GM12878 (cell line): ENCODE measurements around the gene ARHGEF7. TPM values are rescaled to one million over a fixed set of nuclear protein-coding genes. Genes with fewer than 3 reads are reported as not detected.

Experiments used
- ATAC-seq: fragments of 200-7000 bp; cut with Tn5 transposase; 3 replicates; pipeline ENCODE4 v1.9.1; 2020; ENCODE audit warnings: mild to moderate bottlenecking, moderate library complexity
- BruUV-seq: library from RNA; stranded (reverse); fragments of 400-500 nt; replicated peaks from 2 replicates; lab custom pipeline; 2021; lab: Mats Ljungman, UMichigan
- CTCF ChIA-PET: fragments of 300-600 bp; sonication (Branson Sonifier 250); formaldehyde crosslinking; extraction: SDS; loops from one replicate; lab custom pipeline; 2021; ENCODE audit warnings: inconsistent platforms; lab: Yijun Ruan, JAX
- POLR2A ChIA-PET: fragments of 350-600 bp; formaldehyde crosslinking; extraction: SDS; loops from one replicate; lab custom pipeline; 2021; ENCODE audit warnings: inconsistent platforms; lab: Charles Lee
- RAD21 ChIA-PET: fragments of 300-600 bp; sonication (Branson Sonifier 250); formaldehyde crosslinking; loops from one replicate; lab custom pipeline; 2023; ENCODE audit warnings: antibody characterized with exemption; ENCODE audit not compliant: unreplicated experiment; lab: Charles Lee
- SMC1A ChIA-PET: fragments of 300-600 bp; sonication (Branson Sonifier 250); formaldehyde crosslinking; loops from one replicate; lab custom pipeline; 2023; ENCODE audit not compliant: unreplicated experiment, uncharacterized antibody; lab: Charles Lee
- DNase-seq: peaks from one replicate; pipeline ENCODE4 v3.0.0-alpha.2; 2011; ENCODE audit warnings: low read depth, low spot score
- FAIRE-seq: peaks from 3 replicates; lab custom pipeline; 2011; peaks lifted over from hg19 to GRCh38; lab: Jason Lieb, UNC
- H2AFZ ChIP-seq: 2 replicates; pipeline ENCODE4 v1.6.0; 2011; ENCODE audit warnings: low read depth, low read length, control low read depth; ENCODE audit not compliant: control insufficient read depth
- H3K27ac ChIP-seq: 2 replicates; pipeline ENCODE4 v1.5.1; 2011; ENCODE audit warnings: control low read depth; ENCODE audit not compliant: control insufficient read depth, insufficient read depth
- H3K27me3 ChIP-seq, 2 experiments: replicated peaks in 1 of 2; 2 replicates each; pipeline versions ENCODE4 v1.6.0 to v1.6.1; 2011; ENCODE audit warnings: low read length in 1 of 2; ENCODE audit not compliant: control insufficient read depth in 2 of 2, insufficient read depth in 2 of 2
- H3K36me3 ChIP-seq, 2 experiments: 2 replicates each; pipeline ENCODE4 v1.5.1; 2011; ENCODE audit warnings: low read length in 1 of 2; ENCODE audit not compliant: control insufficient read depth in 2 of 2, insufficient read depth in 2 of 2
- H3K4me1 ChIP-seq: 2 replicates; pipeline ENCODE4 v1.6.1; 2011; ENCODE audit warnings: mild to moderate bottlenecking, low read length, moderate library complexity, mixed read lengths; ENCODE audit not compliant: control insufficient read depth, insufficient read depth
- H3K4me2 ChIP-seq: 2 replicates; pipeline ENCODE4 v1.6.0; 2011; ENCODE audit warnings: control low read depth; ENCODE audit not compliant: control insufficient read depth, insufficient read depth
- H3K4me3 ChIP-seq: fragments of 200-600 bp; sonication (generic); 2 replicates; pipeline ENCODE4 v1.5.1; 2016
- H3K79me2 ChIP-seq: 2 replicates; pipeline ENCODE4 v1.6.0; 2011; ENCODE audit warnings: low read length; ENCODE audit not compliant: control insufficient read depth, insufficient read depth
- H3K9ac ChIP-seq: 2 replicates; pipeline ENCODE4 v1.8.0; 2011; ENCODE audit warnings: low read length, control low read depth, mixed read lengths; ENCODE audit not compliant: control insufficient read depth, insufficient read depth
- H3K9me3 ChIP-seq: replicated peaks from 3 replicates; pipeline ENCODE4 v1.5.1; 2011; ENCODE audit warnings: mild to moderate bottlenecking, low read length; ENCODE audit not compliant: control insufficient read depth, insufficient read depth
- H4K20me1 ChIP-seq: 2 replicates; pipeline ENCODE4 v1.6.0; 2011; ENCODE audit not compliant: control insufficient read depth, insufficient read depth
- E4F1 ChIP-seq: fragments of 450-650 bp; IDR thresholded peaks from 2 replicates; pipeline ENCODE4 v1.6.1; 2018; ENCODE audit warnings: borderline replicate concordance, mild to moderate bottlenecking; ENCODE audit not compliant: partially characterized antibody
- GABPA ChIP-seq: IDR thresholded peaks from 2 replicates; pipeline ENCODE4 v1.6.1; 2014; ENCODE audit warnings: antibody characterized with exemption, low read depth, mild to moderate bottlenecking, inconsistent platforms
- MYC ChIP-seq: IDR thresholded peaks from 2 replicates; pipeline ENCODE4 v1.6.1; 2011; ENCODE audit warnings: mild to moderate bottlenecking, low read length, moderate library complexity, inconsistent platforms; ENCODE audit not compliant: insufficient read depth, insufficient replicate concordance, insufficient read length, severe bottlenecking
- RELB ChIP-seq: fragments of 450-650 bp; IDR thresholded peaks from 2 replicates; pipeline ENCODE4 v1.6.1; 2017; ENCODE audit warnings: low read depth, mild to moderate bottlenecking, moderate library complexity
- SMAD5 ChIP-seq: IDR thresholded peaks from 2 replicates; pipeline ENCODE4 v1.6.1; 2016; ENCODE audit warnings: antibody characterized with exemption, low read depth
- ZZZ3 ChIP-seq: IDR thresholded peaks from 2 replicates; pipeline ENCODE4 v1.6.1; 2011; ENCODE audit warnings: low read depth; ENCODE audit not compliant: control insufficient read depth, insufficient read length
- WGBS: methylation state at CpG from one replicate; pipeline ENCODE4 v1.1.6; 2016; ENCODE audit warnings: low lambda C conversion rate; ENCODE audit not compliant: insufficient replicate concordance, insufficient coverage; ENCODE audit errors: missing lambda C conversion rate; 5-methylcytosine and 5-hydroxymethylcytosine counted together
- in situ Hi-C: fragments of 300-500 bp; cut with MboI; formaldehyde crosslinking; loops from 9 replicates; pipeline ENCODE4 v1.14.3; 2018; ENCODE audit warnings: mixed read lengths
- intact Hi-C: fragments of 100-400 bp; cut with micrococcal nuclease; formaldehyde crosslinking; loops from one replicate; pipeline ENCODE4 v1.14.2; 2022; ENCODE audit not compliant: unreplicated experiment
- polyA plus RNA-seq, 11 experiments: library from polyadenylated mRNA; depleted of rRNA in 4 of 11; unstranded in 6 of 11; stranded (reverse) in 5 of 11; fragments of >200 nt; fragmentation: Nextera tagmentation in 4 of 11; fragmentation: Illumina TruSeq in 1 of 11; extraction: Ambion mirVana in 4 of 11; extraction: Trizol in 1 of 11; gene quantifications; 1 replicate in 1 of 11; 2 replicates in 10 of 11; pipeline versions ENCODE4 v1.2.1 to v1.2.3, GENCODE V29; 2011 to 2016; ENCODE audit warnings: inconsistent platforms in 2 of 11, missing spikeins in 2 of 11, low read depth in 1 of 11
- total RNA-seq, 4 experiments: library from RNA; depleted of rRNA in 3 of 4; stranded (reverse); fragments of >200 nt in 3 of 4; fragmentation: Illumina TruSeq in 1 of 4; extraction: Trizol in 1 of 4; gene quantifications; 2 replicates each; pipeline versions ENCODE4 v1.2.1 to v1.2.3, GENCODE V29; 2013 to 2021

The ARHGEF7 gene
- total and polyA plus RNA-seq, 10 of the 15 experiments (the other 5 are each of a cell fraction or from before 2014, with no cell fraction given) = 4.7 to 65.5 (median 36.6) TPM

- Histone ChIP-seq H4K20me1 (no peaks in the 10 kb centered on the region), H3K9me3 (peaks cover 11% of the 10 kb centered on the region; the same call in 2 of the 3 replicates), H3K79me2 (peaks cover 79% of the 10 kb centered on the region), H3K4me1 (peaks cover 5% of the 10 kb centered on the region), H3K4me3 (peak overlapping the region; percentile 35; the same call in 1 of the 2 replicates), H3K9ac (no peak overlapping the region), H3K4me2 (no peak overlapping the region), H3K27ac (no peak overlapping the region), H3K36me3 (0 out of 4 replicates have a peak, but pooled peaks cover 0 to 9% of the 10 kb centered on the region in 2 experiments), H2AFZ (no peak overlapping the region), H3K27me3 (no peaks in the 10 kb centered on the region)
- ChIA-PET RAD21 (interaction anchor here (0.9 to 3.0 kb wide), 5 partner anchors 24 to 88 kb away, joined by 3 to 36 read pairs (median 4); no protein-coding TSS in a partner anchor), CTCF (interaction anchor here (0.7 to 5.0 kb wide), 7 partner anchors 8 to 89 kb away, joined by 3 to 33 read pairs (median 4); no protein-coding TSS in a partner anchor), SMC1A (interaction anchor here (0.7 to 3.4 kb wide), 13 partner anchors 9 to 1022 kb away, joined by 3 to 21 read pairs (median 5); no protein-coding TSS in a partner anchor), POLR2A (interaction anchor here (1.1 to 2.5 kb wide), 3 partner anchors 9 to 30 kb away, joined by 3 to 12 read pairs (median 3); no protein-coding TSS in a partner anchor)
- in situ Hi-C loops (loop anchor here (25.0 kb wide), 1 partner anchor 1994 kb away; no protein-coding TSS in a partner anchor), intact Hi-C loops (no loop called here)
- FAIRE-seq (no peak), ATAC-seq (no peak), DNase-seq (no peak)
- no TSS peak for BruUV-seq
- TF ChIP-seq SMAD5 = no peak
- TF ChIP-seq ZZZ3 = no peak
- TF ChIP-seq E4F1 = no peak
- no peak for TF ChIP-seq MYC
- TF ChIP-seq RELB = no peak
- no peak for TF ChIP-seq GABPA
- 100% methylated on average over 1 of the region's 1 CpG for WGBS
Observed at GRCh38 chr13:111156421-111156820, 41.3 kb downstream of the ARHGEF7 start.
